G401 (cell line): Measurements from ENCODE around the gene SCRN3. TPM values are rescaled to one million over a fixed set of nuclear protein-coding genes. Genes with fewer than 3 reads are reported as not detected.
"Not testable (repeated sequence)": the region's sequence is repeated elsewhere in the genome, so short reads cannot be mapped to it uniquely, and the experiment has no call there.

Experiments used
- DNase-seq: peaks from one replicate; pipeline ENCODE4 v3.0.0-alpha.2; 2015; ENCODE audit warnings: low spot score
- in situ Hi-C: cut with HindIII; loops from 2 replicates; pipeline ENCODE4 v1.10.0; 2016; ENCODE audit warnings: low sequenced_read_pairs, mixed read lengths
- total RNA-seq: library from RNA; depleted of rRNA; stranded (reverse); fragments of >200 nt; shearing (Covaris generic); gene quantifications from 2 replicates; pipeline ENCODE4 v1.2.3, GENCODE V29; 2014; rRNA removed

Gene SCRN3, protein sequence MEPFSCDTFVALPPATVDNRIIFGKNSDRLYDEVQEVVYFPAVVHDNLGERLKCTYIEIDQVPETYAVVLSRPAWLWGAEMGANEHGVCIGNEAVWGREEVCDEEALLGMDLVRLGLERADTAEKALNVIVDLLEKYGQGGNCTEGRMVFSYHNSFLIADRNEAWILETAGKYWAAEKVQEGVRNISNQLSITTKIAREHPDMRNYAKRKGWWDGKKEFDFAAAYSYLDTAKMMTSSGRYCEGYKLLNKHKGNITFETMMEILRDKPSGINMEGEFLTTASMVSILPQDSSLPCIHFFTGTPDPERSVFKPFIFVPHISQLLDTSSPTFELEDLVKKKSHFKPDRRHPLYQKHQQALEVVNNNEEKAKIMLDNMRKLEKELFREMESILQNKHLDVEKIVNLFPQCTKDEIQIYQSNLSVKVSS
- 7.4 and 11.4 TPM in 2 replicates for total RNA-seq

DNA sequence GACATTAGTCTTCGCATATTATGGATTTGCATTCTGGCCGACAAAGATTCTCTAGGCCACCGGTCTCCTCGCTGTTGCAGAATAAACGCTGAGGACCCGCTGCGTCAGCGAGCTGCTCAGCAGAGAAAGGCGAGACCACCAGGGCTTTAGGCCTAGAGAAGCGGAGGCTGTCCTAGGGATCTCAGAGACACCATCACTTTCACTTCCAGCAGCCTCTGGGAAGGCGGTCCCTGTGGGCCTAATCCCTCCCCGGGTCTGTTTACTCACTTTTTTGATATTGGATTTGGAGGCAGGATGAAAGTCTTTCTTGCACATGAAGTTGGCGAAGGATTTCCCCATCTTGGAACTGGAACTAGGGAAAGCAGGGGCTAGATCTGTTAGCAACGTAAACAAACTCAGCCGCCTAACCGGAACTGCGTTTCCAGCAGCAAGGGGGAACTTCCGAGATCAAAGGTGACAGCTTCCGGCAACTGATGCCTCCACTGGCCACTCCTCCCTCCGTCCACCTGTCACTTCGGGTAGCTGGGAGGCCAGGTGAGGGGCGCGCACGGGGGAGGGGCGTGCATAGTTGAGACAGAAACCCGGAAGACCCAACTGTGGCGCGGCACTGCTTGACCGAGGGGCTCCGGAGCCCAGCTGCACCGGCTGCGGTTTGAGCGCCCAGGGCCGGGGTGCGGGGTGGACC is at the start of gene SCRN3:
SCRN3 (plus strand) TSS at position 447 of the 685 bp plus-strand sequence. CDS start 2,554 bp downstream, outside the sequence.
- DNase-seq: peak; percentile 94
- in situ Hi-C loops: no loop called here

DNA sequence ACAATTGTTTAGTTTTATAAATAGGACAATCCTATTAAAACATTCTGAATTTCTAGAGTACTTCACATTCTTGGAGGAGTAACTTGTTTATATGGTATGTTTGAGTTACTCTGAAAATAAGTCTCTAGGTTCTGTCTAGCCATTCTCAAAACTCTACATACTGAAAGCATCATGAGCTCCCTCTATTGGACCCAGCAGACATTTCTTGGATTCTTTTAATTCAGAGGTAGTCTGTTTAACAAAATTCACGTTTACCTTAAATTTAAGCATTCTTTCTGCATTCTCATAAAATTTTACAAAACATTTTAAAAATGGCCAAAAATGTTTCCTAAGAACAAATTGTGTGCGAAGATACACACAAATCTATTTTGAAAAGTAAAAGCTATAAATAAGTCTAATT is 45.5 kb upstream of the SCRN3 start:
- in situ Hi-C loops: no loop called here
- no peak for DNase-seq

DNA sequence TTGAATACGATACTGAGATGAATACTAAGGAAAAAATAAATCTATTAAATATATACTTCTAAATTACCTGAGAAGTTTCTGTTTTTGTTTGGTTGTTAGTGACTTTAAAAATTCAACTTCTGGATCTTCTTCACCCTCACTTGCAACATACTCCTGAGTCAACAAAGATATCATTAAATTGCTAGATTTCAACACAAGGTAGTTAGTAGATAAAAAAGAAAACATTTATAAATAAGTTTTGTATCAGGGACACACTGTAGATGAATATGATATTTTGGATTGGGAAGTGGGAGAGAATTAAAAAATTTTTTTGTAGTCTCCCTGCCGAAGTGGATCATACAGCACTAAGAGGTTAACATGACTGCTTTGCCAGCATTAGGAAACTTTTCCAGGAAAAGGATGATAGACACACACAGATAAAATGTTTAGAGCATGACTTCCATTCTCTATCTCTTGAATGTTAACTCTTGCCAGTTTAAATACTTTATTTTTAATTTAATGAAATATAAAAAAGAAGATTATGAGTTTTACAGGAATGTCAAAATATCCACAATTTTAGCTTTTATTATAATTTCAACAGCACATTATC is 44.8 kb upstream of the SCRN3 start:
- no peak for DNase-seq
- in situ Hi-C loops: no loop called here

- in situ Hi-C loops: no loop called here
Observed at GRCh38 chr2:174353004-174353403, 42.5 kb upstream of the SCRN3 start.

GRCh38 chr2:174356347-174356746 is 39.2 kb upstream of the SCRN3 start:
- no peak for DNase-seq
- in situ Hi-C loops: no loop called here

More at GRCh38 chr2:174353004-174353403, 42.5 kb upstream of the SCRN3 start:
- no peak for DNase-seq

DNA sequence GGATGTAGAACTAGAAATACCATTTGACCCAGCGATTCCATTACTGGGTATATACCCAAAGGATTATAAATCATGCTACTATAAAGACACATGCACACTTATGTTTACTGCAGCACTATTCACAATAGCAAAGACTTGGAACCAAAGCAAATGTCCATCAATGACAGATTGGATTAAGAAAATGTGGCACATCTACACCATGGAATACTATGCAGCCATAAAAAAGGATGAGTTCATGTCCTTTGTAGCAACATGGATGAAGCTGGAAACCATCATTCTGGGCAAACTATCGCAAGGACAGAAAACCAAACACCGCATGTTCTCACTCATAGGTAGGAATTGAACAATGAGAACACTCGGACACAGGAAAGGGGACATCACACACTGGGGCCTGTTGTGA is 35.9 kb upstream of the SCRN3 start:
- in situ Hi-C loops: not testable (repeated sequence)

GRCh38 chr2:174362949-174363348 is 32.6 kb upstream of the SCRN3 start:
- DNase-seq: no peak
- in situ Hi-C loops: no loop called here

More for the DNA sequence above, 35.9 kb upstream of the SCRN3 start:
- DNase-seq: not testable (repeated sequence)

- DNase-seq, in situ Hi-C loops: not testable (repeated sequence)
Observed at GRCh38 chr2:174363492-174364225, 31.9 kb upstream of the SCRN3 start.

DNA sequence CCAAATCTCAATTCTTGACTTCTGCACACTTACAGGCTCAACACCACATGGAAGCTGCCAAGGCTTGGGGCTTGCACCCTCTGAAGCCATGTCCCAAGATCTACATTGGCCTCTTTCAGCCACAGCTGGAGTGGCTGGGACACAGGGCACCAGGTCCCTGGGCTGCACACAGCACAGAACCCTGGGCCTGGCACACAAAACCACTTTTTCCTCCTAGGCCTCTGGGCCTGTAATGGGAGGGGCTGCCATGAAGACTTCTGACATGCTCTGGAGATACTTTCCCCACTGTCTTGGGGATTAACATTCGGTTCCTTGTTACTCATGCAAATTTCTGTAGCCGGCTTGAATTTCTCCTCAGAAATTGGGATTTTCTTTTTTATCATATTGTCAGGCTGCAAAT is 30.9 kb upstream of the SCRN3 start:
- in situ Hi-C loops: no loop called here
- DNase-seq: no peak

DNA sequence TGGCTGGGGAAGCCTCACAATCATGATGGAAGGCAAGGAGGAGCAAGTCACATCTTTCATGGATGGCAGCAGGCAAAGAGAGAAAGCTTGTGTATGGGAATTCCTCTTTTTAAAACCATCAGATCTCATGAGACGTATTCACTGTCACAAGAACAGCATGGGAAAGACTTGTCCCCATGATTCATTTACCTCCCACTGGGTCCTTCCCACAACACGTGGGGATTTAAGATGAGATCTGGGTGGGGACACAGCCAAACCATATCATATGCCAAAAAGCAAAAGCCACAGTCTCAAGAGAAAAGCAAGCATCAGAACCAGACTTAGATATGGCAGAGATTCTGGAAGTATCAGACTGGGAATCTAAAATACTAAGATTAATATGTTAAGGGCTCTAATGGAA is 30.0 kb upstream of the SCRN3 start:
- in situ Hi-C loops: no loop called here
- DNase-seq: no peak

- DNase-seq: no peak
- in situ Hi-C loops: no loop called here
Observed at GRCh38 chr2:174368691-174369090, 26.8 kb upstream of the SCRN3 start.

- in situ Hi-C loops: no loop called here
Observed at GRCh38 chr2:174376967-174377366, 18.6 kb upstream of the SCRN3 start.

DNA sequence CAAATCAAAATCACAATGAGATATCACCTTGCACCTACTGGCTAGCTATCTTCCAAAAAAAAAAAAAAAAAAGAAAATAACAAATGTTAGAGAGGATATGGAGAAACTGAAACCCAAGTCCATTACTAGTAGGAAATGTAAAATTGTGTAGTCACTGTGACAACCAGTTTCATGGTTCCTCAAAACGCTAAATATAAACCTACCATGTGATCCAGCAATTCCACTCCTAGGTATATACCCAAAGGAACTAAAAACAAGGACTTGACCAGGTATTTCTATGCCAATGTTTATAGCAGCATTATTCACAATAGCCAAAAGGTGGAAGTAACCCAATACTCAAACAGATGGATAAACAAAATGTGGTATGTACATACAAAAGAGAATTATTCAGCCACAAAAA is 11.7 kb upstream of the SCRN3 start:
- DNase-seq: no peak
- in situ Hi-C loops: no loop called here

More at GRCh38 chr2:174376967-174377366, 18.6 kb upstream of the SCRN3 start:
- no peak for DNase-seq

GRCh38 chr2:174385201-174385600 is 10.3 kb upstream of the SCRN3 start:
- in situ Hi-C loops: no loop called here

DNA sequence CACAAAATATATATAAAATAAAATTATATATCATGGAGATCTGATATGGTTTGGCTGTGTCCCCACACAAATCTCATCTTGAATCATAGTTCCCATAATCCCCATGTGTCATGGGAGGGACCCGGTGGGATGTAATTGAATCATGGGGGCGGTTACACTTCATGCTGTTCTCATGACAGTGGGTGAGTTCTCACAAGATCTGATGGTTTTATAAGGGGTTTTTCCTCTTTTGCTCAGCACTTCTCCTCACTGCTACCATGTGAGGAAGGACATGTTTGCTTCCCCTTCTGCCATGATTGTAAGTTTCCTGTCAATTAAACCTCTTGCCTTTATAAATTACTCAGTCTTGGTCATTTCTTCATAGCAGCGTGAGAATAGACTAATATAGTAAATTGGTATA is 6.8 kb upstream of the SCRN3 start:
- DNase-seq, in situ Hi-C loops: not testable (repeated sequence)

More at GRCh38 chr2:174385201-174385600, 10.3 kb upstream of the SCRN3 start:
- no peak for DNase-seq

GRCh38 chr2:174389542-174389941 is 6.0 kb upstream of the SCRN3 start:
- DNase-seq: no peak
- in situ Hi-C loops: no loop called here

DNA sequence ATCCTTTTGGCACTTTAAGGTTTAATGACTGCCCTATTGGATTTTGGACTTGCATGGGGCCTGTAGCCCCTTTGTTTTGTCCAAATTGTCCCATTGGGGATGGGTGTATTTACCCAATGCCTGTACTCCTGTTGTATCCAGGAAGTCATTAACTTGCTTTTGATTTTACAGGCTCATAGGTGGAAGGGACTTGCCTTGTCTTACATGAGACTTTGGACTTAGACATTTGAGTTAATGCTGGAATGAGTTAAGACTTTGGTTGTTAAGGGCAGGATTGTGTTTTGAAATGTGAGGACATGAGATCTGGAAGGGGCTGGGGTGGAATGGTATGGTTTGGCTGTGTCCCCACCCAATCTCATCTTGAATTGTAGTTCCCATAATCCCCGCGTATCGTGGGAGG is 5.2 kb upstream of the SCRN3 start:
- DNase-seq, in situ Hi-C loops: not testable (repeated sequence)

DNA sequence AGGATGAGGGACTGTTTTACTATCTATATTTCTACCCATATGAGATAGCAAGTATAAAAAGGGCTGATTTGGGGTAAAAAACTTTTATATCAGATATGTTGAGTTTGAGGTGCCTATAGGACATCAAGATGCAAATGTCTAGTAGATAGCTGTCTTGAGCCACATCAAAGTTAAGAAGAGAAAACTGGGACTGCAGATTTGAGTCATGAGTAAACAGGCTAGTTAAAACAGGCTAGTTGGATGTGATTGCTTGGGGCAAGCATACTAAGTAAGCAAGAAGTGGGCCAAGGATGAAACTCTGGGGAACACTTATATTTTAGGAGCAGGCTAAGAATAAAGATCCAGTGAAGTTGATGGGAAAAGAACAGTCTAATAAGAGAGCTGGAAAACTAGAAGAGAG is 2.8 kb upstream of the SCRN3 start:
- in situ Hi-C loops: no loop called here
- no peak for DNase-seq

GRCh38 chr2:174395969-174396630 is 570 bp downstream of the SCRN3 start:
- no peak for DNase-seq

More at GRCh38 chr2:174395969-174396630, 570 bp downstream of the SCRN3 start:
- in situ Hi-C loops: no loop called here
